HCT116 (cell line): ENCODE results near the gene ANKZF1.

Experiments
- CTCF ChIP-seq, 3 experiments: fragments of 200-600 bp in 1 of 3; sonication (generic) in 1 of 3; IDR thresholded peaks in 2 of 3; conservative IDR thresholded peaks in 1 of 3; 2 replicates each; pipeline ENCODE4 v1.5.1; 2012 to 2017; ENCODE audit warnings: low read depth in 2 of 3, low read length in 2 of 3, antibody characterized with exemption in 1 of 3, borderline replicate concordance in 1 of 3, control low read depth in 1 of 3, mild to moderate bottlenecking in 1 of 3, mixed read lengths in 1 of 3, mixed run types in 1 of 3, moderate library complexity in 1 of 3; ENCODE audit not compliant: insufficient read depth in 1 of 3
- EGR1 ChIP-seq: IDR thresholded peaks from 2 replicates; pipeline ENCODE4 v1.6.1; 2012; ENCODE audit warnings: low read depth
- ELF1 ChIP-seq: IDR thresholded peaks from 2 replicates; pipeline ENCODE4 v1.6.1; 2012; ENCODE audit warnings: low read depth, borderline replicate concordance
- EZH2 ChIP-seq: fragments of 200-600 bp; sonication (generic); IDR thresholded peaks from 2 replicates; pipeline ENCODE4 v1.6.1; 2017; ENCODE audit warnings: antibody characterized with exemption, mixed run types
- FOSL1 ChIP-seq: IDR thresholded peaks from 2 replicates; pipeline ENCODE4 v1.6.1; 2012; ENCODE audit warnings: low read depth
- MAX ChIP-seq: IDR thresholded peaks from 2 replicates; pipeline ENCODE4 v1.6.1; 2012
- POLR2A ChIP-seq: IDR thresholded peaks from 2 replicates; pipeline ENCODE4 v1.7.0; 2011; ENCODE audit warnings: borderline replicate concordance; ENCODE audit not compliant: insufficient read depth, insufficient read length; ENCODE audit errors: extremely low read depth
- RAD21 ChIP-seq: IDR thresholded peaks from 2 replicates; pipeline ENCODE4 v1.6.1; 2012; ENCODE audit warnings: low read depth, mild to moderate bottlenecking
- REST ChIP-seq: IDR thresholded peaks from 2 replicates; pipeline ENCODE4 v1.6.1; 2012; ENCODE audit warnings: low read depth
- SIN3A ChIP-seq: IDR thresholded peaks from 2 replicates; pipeline ENCODE4 v1.6.1; 2012; ENCODE audit warnings: low read depth
- YY1 ChIP-seq: IDR thresholded peaks from 2 replicates; pipeline ENCODE4 v1.6.1; 2011; ENCODE audit warnings: low read length, low read depth, moderate library complexity, mild to moderate bottlenecking; ENCODE audit not compliant: insufficient replicate concordance; ENCODE audit errors: extremely low read depth
- ZFX ChIP-seq: fragments of 450-650 bp; IDR thresholded peaks from 2 replicates; pipeline ENCODE4 v1.6.1; 2017

GRCh38 chr2:219254590-219255201 lies 25.1 kb downstream of the ANKZF1 start:
- TF ChIP-seq CTCF (IDR thresholded peaks at IDR 0.05 in 2 of 3, conservative IDR thresholded peaks at IDR 0.05 in 1 of 3; ENCODE audit: borderline replicate concordance in 1 of 3, insufficient read depth in 1 of 3, low read depth in 2 of 3, low read length in 2 of 3): no peak
- no peak for TF ChIP-seq MAX
- no peak for TF ChIP-seq REST
- no peak for TF ChIP-seq FOSL1
- no peak for TF ChIP-seq POLR2A
- TF ChIP-seq EZH2: 0 out of 2 replicates have a peak, but pooled peaks have one; percentile 50
- no peak for TF ChIP-seq ELF1
- no peak for TF ChIP-seq ZFX
- no peak for TF ChIP-seq YY1
- TF ChIP-seq SIN3A: no peak
- TF ChIP-seq EGR1: no peak
- no peak for TF ChIP-seq RAD21
